HL-60 (cell line): Measurements from ENCODE around the gene ARL5C.

ENCODE experiments used
- GABPA ChIP-seq: IDR thresholded peaks from 2 replicates; pipeline ENCODE4 v1.6.1; 2012; ENCODE audit warnings: low read depth
- POLR2AphosphoS5 ChIP-seq: IDR thresholded peaks from 2 replicates; pipeline ENCODE4 v1.6.1; 2012; ENCODE audit warnings: low read depth
- TF ChIP-seq, protein P1 (sequence below): IDR thresholded peaks from one replicate; pipeline ENCODE4 v1.5.1; 2011; ENCODE audit warnings: low read length, control low read depth, inconsistent platforms; ENCODE audit not compliant: insufficient read depth
- TF ChIP-seq, protein P2 (sequence below): IDR thresholded peaks from 2 replicates; pipeline ENCODE4 v1.6.1; 2012; ENCODE audit warnings: low read depth; ENCODE audit not compliant: insufficient replicate concordance

DNA sequence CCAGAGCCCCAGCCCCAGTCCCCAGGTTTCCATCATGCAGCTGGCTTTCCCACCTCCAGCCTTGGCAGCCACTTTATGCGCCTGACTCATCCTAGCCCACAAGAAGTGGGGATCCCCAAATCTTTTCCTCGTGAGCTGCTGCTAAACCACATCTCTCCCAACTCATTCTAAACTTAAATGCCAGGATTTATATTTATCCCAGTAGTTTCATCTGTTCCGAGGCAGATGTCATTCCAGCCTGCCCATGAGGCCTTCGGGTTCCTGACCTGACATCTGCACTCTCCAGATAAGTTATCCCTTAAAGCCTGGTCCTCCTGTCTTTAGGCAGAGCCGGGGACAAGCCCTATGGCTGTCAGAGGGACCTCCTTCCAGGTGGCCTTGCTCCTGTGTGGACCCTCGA lies 31.1 kb downstream of the ARL5C start:
- TF ChIP-seq, protein P1, sequence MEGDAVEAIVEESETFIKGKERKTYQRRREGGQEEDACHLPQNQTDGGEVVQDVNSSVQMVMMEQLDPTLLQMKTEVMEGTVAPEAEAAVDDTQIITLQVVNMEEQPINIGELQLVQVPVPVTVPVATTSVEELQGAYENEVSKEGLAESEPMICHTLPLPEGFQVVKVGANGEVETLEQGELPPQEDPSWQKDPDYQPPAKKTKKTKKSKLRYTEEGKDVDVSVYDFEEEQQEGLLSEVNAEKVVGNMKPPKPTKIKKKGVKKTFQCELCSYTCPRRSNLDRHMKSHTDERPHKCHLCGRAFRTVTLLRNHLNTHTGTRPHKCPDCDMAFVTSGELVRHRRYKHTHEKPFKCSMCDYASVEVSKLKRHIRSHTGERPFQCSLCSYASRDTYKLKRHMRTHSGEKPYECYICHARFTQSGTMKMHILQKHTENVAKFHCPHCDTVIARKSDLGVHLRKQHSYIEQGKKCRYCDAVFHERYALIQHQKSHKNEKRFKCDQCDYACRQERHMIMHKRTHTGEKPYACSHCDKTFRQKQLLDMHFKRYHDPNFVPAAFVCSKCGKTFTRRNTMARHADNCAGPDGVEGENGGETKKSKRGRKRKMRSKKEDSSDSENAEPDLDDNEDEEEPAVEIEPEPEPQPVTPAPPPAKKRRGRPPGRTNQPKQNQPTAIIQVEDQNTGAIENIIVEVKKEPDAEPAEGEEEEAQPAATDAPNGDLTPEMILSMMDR: no peak
- TF ChIP-seq POLR2AphosphoS5 (no peak), GABPA (no peak)
- TF ChIP-seq, protein P2, sequence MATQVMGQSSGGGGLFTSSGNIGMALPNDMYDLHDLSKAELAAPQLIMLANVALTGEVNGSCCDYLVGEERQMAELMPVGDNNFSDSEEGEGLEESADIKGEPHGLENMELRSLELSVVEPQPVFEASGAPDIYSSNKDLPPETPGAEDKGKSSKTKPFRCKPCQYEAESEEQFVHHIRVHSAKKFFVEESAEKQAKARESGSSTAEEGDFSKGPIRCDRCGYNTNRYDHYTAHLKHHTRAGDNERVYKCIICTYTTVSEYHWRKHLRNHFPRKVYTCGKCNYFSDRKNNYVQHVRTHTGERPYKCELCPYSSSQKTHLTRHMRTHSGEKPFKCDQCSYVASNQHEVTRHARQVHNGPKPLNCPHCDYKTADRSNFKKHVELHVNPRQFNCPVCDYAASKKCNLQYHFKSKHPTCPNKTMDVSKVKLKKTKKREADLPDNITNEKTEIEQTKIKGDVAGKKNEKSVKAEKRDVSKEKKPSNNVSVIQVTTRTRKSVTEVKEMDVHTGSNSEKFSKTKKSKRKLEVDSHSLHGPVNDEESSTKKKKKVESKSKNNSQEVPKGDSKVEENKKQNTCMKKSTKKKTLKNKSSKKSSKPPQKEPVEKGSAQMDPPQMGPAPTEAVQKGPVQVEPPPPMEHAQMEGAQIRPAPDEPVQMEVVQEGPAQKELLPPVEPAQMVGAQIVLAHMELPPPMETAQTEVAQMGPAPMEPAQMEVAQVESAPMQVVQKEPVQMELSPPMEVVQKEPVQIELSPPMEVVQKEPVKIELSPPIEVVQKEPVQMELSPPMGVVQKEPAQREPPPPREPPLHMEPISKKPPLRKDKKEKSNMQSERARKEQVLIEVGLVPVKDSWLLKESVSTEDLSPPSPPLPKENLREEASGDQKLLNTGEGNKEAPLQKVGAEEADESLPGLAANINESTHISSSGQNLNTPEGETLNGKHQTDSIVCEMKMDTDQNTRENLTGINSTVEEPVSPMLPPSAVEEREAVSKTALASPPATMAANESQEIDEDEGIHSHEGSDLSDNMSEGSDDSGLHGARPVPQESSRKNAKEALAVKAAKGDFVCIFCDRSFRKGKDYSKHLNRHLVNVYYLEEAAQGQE: no peak
